HG02981 (cell line): Measurements from ENCODE around the gene GABRR2.
"Not testable (repeated sequence)": the region's sequence is repeated elsewhere in the genome, so short reads cannot be mapped to it uniquely, and the experiment has no call there.

ENCODE experiments used
- ATAC-seq: cut with Tn5 transposase; IDR thresholded peaks from one replicate; pipeline ENCODE4 v1.9.1; 2021; ENCODE audit warnings: mild to moderate bottlenecking, moderate library complexity; ENCODE audit not compliant: unreplicated experiment

GABRR2 gene

DNA sequence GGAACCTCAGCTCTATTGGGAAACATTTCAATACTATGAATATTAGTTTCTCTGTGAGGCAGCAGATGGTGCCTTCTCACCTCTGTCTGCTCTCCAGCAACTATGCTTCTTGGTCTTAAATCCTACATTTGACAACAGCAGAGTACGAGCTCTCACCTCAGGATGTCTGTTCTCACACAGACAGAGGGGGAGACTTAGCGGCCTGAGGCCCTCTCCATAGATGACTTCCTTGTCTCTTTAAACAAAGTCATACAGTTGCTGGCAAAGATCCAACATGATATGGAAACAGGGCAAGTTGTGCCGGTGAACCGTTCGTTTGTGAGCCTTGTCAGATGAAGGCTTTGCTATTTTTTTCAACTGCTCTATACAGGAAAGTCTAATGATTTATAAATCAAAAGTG lies 54.3 kb downstream of the GABRR2 start:
- no peak for ATAC-seq

DNA sequence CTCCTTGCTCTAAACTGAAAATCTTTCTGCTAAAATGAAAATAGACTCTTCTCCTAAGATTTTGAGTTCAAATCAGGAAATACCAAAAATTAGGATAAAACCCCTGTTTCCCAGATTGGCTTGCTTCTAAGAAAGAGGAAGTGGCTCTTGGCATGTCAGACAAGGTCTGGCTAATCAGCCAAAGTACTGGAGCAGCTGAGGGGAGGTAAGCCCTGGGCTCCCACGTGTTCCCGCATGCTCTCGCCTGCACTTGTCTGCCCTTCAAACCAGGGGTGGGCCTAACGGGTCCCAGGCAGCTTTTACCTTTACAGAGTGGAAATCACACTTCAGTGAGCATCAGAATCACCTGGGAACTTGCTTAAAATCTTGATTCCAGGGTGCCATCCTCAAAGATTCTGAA lies 54.8 kb downstream of the GABRR2 start:
- no peak for ATAC-seq

DNA sequence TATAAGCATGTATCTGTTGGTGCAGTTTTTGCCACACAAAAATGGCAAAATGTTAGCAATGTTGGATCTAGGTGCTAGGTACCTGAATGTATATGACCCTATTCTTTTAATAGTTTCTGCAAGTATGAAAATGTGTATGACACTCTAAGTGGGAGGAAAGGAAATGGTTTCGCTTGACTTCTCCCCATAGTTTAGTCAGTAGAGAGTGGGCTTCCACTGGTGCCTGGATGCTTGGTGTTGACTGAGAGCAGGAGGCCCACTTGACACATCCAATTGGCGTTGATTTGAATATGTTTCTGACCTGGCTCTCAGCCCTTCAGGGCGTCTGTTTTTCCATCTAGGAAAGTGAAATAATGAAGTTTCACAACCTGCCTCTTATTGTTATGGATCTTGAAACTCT lies 56.2 kb downstream of the GABRR2 start:
- no peak for ATAC-seq

DNA sequence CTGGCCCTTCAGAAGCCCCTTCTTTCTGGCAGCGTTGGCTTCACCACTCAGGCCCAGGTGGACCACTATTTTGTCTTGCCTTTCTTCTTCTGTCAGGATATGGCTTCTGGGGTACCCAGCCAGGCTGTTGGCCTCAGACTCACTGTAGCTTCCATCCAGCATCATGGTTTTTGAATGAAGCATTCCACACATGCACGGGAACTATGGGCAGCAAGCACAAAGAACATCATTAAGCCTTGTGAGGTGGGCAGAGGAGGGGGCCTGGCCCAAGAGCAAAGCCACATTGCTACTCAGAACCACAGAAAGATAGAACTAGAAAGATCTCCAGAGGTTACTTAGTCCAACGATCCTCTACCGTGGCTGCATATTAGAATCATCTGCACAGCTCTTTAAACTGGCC lies 57.3 kb downstream of the GABRR2 start:
- ATAC-seq: no peak

DNA sequence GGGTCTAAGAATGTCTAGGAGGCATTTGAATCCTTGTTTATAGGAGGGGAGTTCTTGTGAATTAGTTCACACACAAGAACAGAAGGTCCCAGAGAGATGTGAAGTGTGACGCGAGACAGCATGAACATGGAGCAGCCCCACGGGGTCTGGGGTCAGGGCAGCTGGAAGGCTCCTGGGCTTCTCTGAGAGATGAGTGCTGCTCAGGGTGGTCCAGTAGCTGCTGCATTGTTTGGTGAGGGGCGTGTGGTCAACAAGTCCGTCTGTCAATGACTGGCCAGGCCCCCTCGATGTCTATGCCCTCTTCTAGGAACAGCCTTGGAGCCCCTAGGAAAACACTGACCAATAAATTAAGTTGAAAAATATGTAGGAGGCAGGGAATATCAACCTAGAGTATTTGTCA lies 57.8 kb downstream of the GABRR2 start:
- no peak for ATAC-seq

DNA sequence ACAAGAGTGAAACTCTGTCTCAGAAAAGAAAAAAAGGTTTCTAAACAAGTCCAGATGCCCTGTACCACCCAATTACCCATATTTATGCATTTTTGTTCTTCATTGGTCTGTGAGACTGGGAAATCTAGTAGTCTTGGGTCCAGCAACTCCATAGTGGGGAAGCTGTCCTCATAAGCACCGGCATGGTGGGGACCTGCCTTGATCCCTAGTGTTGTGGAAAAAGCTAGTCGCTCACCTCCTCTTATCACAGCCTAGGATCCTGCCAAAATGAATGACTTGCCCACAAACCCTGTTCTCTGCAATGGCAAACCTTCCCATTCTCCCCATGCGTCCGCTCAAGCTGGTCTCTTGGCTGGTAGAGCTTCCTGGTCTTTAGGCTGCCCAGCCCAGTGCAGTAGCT lies 59.7 kb downstream of the GABRR2 start:
- ATAC-seq: no peak

DNA sequence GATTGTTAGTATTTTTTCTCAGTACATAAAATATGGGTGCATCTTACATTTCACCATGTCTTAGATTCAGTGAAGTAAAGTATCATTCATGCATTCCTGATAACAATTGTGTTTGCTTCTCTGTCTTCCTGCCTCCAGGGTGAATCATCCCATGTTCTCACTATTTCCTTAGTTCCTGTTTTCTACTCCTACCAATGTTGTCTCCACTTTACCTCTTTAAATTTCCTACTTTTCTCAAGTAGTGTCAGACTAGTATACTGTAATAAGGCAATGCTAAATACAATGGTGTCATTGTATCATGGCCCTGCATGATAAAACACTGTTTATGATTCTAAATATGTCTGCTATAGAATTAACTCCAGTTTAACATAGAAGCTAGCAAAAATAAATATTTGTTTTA lies 60.5 kb downstream of the GABRR2 start:
- no peak for ATAC-seq

DNA sequence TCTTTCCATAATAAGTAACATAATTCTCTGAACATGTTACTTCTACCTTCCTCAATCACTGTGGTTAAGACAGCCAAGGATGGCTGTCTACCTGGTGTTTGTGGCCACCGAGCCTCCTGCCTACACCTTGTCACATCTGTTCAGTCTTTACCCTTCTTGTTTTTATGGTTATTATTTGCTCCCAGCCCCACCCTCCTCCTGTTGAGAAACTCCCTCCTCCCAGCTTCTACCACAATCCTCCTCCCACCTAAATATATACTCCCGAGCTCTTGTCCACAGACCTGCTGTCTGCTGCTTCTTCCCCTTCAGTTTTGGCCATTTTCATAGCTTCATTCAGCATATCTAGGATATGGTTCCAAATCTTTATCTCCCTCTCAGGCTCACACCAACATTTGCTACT lies 62.2 kb downstream of the GABRR2 start:
- no peak for ATAC-seq

DNA sequence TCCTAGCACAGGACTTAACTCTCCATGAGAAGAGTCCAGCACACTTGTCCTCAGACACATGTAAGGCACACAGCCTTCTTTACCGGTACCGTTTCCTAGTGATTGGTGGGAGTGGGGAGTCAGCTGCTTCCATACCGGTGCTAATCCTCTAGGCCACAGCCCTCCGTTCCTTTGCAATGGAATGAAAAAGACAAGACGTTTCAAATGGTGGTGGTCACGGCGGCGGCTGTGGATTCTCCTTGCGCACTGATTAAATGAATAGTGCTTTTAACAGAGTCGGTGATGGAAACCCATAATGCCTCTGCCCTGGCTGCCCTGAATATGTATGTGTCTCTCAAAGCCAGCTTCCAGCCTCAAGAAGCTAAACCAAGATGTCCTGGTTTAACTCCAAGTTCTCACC lies 63.1 kb downstream of the GABRR2 start:
- ATAC-seq: no peak

DNA sequence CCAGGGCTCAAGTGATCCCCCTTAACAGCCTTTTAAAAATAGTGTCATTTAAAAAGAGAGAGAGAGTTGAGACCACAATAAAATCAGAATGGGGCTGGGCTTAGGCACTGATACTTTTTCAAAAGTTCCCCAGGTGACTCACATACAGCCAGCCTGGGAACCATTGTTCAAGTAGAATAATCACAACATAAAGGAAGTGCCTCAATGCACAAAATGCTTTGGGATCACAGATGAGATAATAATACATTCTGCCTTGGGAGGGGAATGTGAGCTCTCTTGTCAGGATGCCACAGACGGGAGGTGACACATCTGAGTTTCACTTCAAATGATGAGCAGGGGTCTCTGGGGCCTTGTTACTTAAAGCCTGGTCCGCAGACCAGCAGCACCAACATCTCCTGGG lies 63.9 kb downstream of the GABRR2 start:
- no peak for ATAC-seq

DNA sequence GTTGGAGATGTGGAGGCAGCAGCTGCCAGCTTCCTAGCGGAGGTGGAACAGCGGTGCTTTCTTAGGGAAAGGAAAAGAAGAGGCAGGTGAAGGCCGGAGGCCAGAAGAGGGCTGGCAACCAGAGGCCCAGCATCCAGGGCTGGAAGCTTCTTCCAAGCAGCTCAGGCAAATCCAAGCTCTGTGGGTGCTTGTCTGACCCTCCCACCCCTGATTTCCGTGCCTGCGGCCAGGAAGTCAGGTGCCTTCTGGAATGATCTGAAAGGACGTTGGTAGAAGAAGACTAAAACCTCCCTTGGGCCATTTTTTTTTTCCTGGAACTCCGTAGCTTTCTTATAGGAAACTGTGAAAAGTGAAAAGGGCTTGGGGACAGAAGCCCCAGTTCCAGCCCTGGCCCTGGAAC lies 64.9 kb downstream of the GABRR2 start:
- ATAC-seq: no peak

DNA sequence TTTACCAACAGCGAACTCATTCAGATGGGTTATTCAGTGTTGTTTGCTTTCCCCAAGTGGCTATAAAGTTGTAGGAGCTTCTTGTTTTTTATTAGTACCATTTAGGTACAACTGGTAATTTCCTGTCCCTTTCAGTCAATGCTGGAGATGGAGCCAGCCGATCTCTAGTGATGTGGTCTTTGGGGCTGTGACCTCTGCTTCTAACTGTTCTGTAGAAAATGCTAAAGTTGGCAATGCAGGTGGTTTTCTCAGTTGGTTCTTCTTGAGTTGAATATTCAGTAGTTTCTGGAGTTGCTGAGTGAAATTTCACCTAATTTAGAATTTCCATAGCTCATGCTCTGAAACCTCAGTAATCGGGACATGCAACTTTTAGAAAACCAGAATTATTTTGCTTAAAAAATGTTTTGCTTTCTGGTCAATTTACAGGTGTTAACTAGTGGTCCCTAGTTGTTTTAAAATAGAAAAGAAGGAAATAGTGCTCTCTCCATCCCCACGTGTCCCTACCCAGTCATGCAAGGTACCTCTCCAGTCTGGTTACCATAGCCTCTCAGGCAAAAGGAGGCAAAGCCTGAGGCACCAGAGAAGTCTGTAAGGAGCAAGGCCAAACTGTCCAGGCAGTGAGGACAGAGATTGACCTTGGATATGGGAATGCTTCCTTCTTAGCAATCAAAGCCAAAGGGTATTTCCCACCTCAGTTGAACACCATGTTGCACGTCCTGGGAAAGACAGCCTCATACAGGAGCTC lies 70.7 kb downstream of the GABRR2 start:
- ATAC-seq: no peak

DNA sequence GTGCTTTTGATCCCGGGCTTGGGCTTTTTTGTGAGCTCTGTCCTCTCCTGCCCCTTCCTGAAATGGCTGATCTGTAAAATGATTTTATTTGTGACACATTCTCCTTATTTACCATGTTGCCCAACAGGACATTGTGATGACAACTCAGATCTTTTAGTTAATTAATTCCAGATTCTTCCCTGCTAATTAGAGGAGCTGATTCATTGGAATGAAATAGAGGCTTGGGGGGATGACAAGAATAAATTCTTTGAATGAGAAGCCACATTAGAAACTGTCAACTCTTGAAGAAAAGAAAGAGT lies 71.8 kb downstream of the GABRR2 start:
- no peak for ATAC-seq

DNA sequence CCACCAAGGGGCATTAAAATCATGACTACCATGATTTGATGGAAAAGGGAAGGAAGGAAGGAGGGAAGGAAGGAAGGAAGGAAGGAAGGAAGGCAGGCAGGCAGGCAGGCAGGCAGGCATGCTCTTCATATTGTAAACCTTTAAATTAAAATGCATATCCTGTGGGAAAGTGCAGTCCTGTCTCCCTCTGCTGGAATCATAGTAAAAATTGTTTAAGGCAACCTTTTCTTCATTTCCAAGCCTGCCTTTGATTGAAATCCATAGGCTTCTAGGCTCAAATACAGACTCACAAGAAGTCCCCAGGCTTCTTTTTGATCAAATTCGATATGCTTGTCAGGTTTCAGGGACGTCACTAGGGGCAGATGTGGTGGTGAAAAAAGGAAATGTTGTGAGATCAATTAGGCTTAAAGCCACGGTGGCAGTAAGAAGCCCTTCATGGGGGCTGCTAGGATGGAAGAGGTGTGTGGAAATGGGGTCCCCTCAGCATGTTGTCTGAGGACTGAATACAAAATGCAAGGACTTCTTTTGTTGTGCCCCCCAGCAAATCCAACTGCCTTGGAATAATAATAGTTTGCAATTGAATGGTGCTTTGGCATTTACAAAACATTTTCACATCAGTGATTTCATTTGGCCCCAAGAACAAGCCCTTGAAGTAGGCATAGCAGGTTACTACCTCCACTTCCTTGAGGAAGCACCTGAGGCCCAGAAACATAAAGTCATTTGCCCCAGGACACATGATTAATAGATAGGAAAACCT lies 72.3 kb downstream of the GABRR2 start:
- ATAC-seq: no peak

DNA sequence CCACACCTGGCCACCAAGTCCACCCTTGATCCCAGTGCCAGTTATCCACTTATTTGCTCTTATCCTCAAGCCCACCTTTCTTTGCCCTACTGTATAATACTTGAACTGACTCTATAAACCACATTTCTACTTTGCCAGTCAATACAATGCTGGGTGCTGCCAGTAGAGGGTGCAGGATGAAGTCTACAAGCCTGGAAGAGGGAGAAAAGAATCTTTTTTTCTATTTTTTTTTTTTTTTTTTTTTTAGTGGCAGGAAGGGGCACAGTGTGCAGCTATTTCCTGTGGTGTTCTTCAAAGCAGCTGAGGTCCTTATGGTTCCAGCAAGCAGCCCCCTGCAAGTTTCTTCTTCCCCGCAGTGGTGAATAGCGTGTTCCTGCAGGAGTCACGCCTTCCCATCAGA lies 75.8 kb downstream of the GABRR2 start:
- no peak for ATAC-seq

DNA sequence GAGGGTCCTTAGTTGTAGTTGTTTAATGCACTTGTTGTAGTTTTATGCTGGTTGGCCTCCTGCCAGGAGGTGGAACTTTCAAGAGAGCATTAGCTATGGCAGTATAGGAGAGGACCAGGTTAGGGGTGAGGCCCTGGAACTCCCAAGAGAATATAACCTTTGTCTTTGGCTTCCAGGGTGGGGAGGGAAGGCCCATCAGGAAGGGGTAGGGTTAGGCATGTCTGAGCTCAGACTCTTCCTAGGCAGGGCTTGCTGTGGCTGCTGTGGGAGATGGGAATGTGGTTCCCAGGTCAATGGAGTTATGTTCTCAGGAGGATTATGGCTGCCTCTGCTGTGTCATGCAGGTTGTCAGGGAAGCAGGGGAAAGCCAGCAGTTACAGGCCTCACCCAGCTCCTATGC lies 77.9 kb downstream of the GABRR2 start:
- ATAC-seq: no peak

DNA sequence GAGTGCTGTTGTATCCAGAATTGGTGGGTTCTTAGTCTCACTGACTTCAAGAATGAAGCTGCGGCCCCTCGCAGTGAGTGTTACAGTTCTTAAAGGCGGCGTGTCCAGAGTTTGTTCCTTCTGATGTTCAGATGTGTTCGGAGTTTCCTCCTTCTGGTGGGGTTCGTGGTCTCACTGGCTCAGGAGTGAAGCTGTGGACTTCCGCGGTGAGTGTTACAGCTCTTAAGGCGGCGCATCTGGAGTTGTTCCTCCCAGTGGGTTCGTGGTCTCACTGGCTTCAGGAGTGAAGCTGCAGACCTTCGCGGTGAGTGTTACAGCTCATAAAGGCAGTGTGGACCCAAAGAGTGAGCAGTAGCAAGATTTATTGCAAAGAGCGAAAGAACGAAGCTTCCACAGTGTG lies 81.5 kb downstream of the GABRR2 start:
- ATAC-seq: not testable (repeated sequence)

DNA sequence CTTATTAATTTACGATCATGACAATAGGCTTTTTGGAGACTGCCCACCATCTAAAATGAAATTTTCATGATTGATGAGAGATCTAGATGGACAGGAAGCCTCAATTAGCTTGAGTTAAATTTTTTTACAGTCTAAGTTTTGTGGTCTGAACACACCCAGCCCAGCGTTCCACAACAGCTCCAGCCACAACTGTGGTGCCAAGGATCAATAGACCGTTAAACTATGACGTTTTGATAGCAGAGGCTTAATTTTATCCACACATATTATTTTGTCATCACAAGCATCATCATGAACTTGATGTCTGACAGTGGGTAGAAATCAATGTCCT lies 92.4 kb downstream of the GABRR2 start:
- no peak for ATAC-seq

DNA sequence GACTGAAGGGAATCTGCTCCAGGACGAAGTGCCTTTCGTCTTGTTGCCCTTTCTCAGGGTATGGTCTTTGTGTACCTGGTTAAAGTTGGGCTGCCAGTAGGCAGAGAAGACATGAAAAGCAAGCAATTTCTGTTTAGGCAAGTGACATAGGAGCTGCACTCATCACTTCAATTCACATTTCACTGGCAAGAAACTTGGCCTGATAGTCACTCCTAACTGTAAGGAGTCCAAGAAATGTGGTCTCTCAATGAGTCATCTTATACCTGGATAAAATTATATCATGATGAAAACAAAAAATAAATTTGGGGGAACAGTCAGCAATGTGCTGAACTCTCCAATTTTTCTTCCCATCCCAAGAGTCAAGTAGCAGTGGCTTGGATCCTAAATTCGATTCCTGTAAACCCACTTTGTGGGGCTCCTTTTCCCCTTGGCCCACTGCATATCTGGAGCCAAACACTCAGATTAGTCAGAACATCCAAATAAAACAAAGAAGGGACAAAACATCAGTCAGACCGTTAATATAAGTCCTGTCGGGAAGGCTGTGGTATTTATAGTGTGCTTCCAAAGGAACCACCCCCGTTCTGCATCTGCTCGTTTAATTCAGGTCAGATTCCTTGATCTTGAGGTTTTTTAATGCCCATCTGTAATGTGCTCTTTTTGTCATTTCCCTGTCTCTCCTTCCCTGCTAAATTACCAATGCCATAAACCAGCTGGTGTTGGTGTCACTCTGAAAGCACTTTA lies 93.0 kb downstream of the GABRR2 start:
- no peak for ATAC-seq

DNA sequence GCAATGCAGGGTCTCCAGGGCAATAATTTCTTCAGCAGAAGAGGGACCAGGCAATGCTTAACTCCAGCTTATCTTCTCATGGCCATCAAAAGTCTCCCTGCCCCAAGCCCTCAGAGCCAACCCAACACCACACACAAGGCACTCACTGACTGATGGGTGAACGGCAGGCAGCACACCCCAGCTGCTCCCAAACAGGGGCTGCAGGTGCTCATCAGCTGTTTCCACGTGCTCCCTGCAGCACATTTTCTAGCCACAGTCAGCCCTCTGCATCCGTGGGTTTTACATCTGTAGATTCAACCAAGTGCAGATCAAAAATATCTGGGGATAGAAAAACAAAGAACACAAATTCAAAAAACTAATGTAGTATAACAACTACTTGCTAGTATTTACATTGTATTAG lies 94.0 kb downstream of the GABRR2 start:
- ATAC-seq: no peak

DNA sequence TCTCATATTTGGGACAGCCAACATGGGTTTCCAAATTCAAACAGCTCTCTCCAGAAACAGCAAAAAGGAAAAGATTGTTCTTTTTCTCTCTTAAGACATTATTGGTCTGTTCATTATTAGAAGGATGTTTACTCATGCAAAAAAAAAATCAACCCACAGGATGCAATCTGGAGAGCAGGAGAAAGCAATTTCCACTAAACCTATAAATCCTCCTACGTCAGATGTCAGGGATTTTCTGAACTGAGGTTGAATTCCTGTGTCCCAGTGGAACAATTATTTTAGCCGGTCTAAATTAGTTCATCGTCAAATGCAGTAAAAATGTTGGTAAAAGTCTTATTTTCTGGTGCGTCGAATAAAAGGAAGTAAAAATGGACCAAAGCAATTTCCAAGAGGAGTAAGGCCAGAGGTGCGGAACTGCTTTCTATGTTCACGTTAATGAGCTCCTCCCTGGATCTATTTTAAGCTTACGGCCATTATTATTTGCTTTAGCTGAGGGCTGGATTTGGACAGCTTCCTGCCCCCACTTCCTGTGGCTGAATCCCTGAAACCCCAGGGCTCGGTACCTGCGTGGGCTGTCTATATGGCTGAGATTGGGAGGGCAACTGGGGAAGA lies 97.7 kb downstream of the GABRR2 start, which contains the start of gene GABRR1:
Gene GABRR1, minus strand, starts transcription at position 60 of the 612 bp plus-strand sequence. Its CDS starts 36 bp downstream, at position 24.
- no peak for ATAC-seq

DNA sequence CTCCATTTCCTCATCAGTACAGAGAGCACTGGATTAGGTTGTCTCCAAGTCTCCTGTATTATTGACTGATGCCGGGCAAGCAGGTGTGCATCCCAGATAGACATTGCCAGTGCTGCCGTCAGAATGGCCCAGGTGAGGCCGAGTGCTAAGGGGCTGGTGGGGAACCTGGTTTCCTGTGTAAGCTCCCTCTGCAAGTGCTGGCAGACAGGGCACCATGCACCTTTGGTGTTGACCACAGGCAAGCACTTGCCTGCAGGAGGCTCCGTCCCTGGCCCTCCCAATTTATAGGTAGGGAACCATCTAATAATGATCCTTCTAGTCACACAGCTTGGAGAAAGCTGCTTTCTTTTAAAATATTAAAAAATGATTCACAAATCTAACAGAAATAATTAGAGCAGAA lies 98.7 kb downstream of the GABRR2 start:
- no peak for ATAC-seq
